Measurements from ENCODE around the gene SOS1. TPM values are rescaled to one million over a fixed set of nuclear protein-coding genes. Genes with fewer than 3 reads are reported as not detected.

The SOS1 gene
- total and polyA plus RNA-seq, 2 of the 13 experiments (the other 11 are each of a cell fraction or from before 2014, with no cell fraction given): 20.8 to 60.4 TPM

GRCh38 chr2:39138837-39139211 is 18.0 kb upstream of the SOS1 start (continued):
- peak; percentile 69; the same call in 1 of the 2 replicates for TF ChIP-seq NR2F2 (IDR thresholded peaks at IDR 0.05; ENCODE audit: borderline replicate concordance, low read depth)
- 0 out of 2 replicates have a peak, but pooled peaks have one; percentile 39 for TF ChIP-seq SOX13 (IDR thresholded peaks at IDR 0.05)
- peak in 1 of 2 experiments; percentile 92; a peak in 2 of 4 replicates for TF ChIP-seq SOX13 (CRISPR knock-in tag; conservative IDR thresholded peaks at IDR 0.05 in 1 of 2, IDR thresholded peaks at IDR 0.05 in 1 of 2)
- TF ChIP-seq, protein P1, sequence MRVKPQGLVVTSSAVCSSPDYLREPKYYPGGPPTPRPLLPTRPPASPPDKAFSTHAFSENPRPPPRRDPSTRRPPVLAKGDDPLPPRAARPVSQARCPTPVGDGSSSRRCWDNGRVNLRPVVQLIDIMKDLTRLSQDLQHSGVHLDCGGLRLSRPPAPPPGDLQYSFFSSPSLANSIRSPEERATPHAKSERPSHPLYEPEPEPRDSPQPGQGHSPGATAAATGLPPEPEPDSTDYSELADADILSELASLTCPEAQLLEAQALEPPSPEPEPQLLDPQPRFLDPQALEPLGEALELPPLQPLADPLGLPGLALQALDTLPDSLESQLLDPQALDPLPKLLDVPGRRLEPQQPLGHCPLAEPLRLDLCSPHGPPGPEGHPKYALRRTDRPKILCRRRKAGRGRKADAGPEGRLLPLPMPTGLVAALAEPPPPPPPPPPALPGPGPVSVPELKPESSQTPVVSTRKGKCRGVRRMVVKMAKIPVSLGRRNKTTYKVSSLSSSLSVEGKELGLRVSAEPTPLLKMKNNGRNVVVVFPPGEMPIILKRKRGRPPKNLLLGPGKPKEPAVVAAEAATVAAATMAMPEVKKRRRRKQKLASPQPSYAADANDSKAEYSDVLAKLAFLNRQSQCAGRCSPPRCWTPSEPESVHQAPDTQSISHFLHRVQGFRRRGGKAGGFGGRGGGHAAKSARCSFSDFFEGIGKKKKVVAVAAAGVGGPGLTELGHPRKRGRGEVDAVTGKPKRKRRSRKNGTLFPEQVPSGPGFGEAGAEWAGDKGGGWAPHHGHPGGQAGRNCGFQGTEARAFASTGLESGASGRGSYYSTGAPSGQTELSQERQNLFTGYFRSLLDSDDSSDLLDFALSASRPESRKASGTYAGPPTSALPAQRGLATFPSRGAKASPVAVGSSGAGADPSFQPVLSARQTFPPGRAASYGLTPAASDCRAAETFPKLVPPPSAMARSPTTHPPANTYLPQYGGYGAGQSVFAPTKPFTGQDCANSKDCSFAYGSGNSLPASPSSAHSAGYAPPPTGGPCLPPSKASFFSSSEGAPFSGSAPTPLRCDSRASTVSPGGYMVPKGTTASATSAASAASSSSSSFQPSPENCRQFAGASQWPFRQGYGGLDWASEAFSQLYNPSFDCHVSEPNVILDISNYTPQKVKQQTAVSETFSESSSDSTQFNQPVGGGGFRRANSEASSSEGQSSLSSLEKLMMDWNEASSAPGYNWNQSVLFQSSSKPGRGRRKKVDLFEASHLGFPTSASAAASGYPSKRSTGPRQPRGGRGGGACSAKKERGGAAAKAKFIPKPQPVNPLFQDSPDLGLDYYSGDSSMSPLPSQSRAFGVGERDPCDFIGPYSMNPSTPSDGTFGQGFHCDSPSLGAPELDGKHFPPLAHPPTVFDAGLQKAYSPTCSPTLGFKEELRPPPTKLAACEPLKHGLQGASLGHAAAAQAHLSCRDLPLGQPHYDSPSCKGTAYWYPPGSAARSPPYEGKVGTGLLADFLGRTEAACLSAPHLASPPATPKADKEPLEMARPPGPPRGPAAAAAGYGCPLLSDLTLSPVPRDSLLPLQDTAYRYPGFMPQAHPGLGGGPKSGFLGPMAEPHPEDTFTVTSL (CRISPR knock-in tag; IDR thresholded peaks at IDR 0.05; ENCODE audit: borderline replicate concordance): 0 out of 2 replicates have a peak, but pooled peaks have one; percentile 25
- no peak for TF ChIP-seq ZSCAN22 (CRISPR knock-in tag; IDR thresholded peaks at IDR 0.05)
- peak; percentile 20; the same call in 1 of the 2 replicates for TF ChIP-seq CEBPG (CRISPR knock-in tag; IDR thresholded peaks at IDR 0.05)
- TF ChIP-seq FOXA1 (IDR thresholded peaks at IDR 0.05): no peak
- TF ChIP-seq FOXA1 (CRISPR knock-in tag; IDR thresholded peaks at IDR 0.05): no peak
- peak; percentile 60 for TF ChIP-seq CREM (IDR thresholded peaks at IDR 0.05)
- no peak for TF ChIP-seq CREM (CRISPR knock-in tag; IDR thresholded peaks at IDR 0.05)
- TF ChIP-seq KLF16 (CRISPR knock-in tag; IDR thresholded peaks at IDR 0.05): peak in 1 of 2 experiments; percentile 19; a peak in 1 of 4 replicates
- TF ChIP-seq DNMT3B (CRISPR knock-in tag; conservative IDR thresholded peaks at IDR 0.05): no peak
- TF ChIP-seq RBFOX2 (IDR thresholded peaks at IDR 0.05; ENCODE audit: low read depth, low read length): no peak
- TF ChIP-seq, protein P2, sequence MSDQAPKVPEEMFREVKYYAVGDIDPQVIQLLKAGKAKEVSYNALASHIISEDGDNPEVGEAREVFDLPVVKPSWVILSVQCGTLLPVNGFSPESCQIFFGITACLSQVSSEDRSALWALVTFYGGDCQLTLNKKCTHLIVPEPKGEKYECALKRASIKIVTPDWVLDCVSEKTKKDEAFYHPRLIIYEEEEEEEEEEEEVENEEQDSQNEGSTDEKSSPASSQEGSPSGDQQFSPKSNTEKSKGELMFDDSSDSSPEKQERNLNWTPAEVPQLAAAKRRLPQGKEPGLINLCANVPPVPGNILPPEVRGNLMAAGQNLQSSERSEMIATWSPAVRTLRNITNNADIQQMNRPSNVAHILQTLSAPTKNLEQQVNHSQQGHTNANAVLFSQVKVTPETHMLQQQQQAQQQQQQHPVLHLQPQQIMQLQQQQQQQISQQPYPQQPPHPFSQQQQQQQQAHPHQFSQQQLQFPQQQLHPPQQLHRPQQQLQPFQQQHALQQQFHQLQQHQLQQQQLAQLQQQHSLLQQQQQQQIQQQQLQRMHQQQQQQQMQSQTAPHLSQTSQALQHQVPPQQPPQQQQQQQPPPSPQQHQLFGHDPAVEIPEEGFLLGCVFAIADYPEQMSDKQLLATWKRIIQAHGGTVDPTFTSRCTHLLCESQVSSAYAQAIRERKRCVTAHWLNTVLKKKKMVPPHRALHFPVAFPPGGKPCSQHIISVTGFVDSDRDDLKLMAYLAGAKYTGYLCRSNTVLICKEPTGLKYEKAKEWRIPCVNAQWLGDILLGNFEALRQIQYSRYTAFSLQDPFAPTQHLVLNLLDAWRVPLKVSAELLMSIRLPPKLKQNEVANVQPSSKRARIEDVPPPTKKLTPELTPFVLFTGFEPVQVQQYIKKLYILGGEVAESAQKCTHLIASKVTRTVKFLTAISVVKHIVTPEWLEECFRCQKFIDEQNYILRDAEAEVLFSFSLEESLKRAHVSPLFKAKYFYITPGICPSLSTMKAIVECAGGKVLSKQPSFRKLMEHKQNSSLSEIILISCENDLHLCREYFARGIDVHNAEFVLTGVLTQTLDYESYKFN (CRISPR knock-in tag; conservative IDR thresholded peaks at IDR 0.05): peak; percentile 49; the same call in 1 of the 2 replicates
- no peak for TF ChIP-seq ZNF598 (CRISPR knock-in tag; IDR thresholded peaks at IDR 0.05; ENCODE audit: borderline replicate concordance)
- TF ChIP-seq, protein P3, sequence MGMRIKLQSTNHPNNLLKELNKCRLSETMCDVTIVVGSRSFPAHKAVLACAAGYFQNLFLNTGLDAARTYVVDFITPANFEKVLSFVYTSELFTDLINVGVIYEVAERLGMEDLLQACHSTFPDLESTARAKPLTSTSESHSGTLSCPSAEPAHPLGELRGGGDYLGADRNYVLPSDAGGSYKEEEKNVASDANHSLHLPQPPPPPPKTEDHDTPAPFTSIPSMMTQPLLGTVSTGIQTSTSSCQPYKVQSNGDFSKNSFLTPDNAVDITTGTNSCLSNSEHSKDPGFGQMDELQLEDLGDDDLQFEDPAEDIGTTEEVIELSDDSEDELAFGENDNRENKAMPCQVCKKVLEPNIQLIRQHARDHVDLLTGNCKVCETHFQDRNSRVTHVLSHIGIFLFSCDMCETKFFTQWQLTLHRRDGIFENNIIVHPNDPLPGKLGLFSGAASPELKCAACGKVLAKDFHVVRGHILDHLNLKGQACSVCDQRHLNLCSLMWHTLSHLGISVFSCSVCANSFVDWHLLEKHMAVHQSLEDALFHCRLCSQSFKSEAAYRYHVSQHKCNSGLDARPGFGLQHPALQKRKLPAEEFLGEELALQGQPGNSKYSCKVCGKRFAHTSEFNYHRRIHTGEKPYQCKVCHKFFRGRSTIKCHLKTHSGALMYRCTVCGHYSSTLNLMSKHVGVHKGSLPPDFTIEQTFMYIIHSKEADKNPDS (CRISPR knock-in tag; IDR thresholded peaks at IDR 0.05): no peak
- TF ChIP-seq DMAP1 (CRISPR knock-in tag; IDR thresholded peaks at IDR 0.05): 0 out of 2 replicates have a peak, but pooled peaks have one; percentile 4
- no peak for TF ChIP-seq CCDC6 (CRISPR knock-in tag; IDR thresholded peaks at IDR 0.05)
- TF ChIP-seq ZGPAT (CRISPR knock-in tag; IDR thresholded peaks at IDR 0.05): peak; percentile 62; the same call in 1 of the 2 replicates

Measured in HepG2 (cell line).